Stromal cell of bone marrow (primary cell): Measurements from ENCODE around the gene TECTA.
"Not testable (repeated sequence)": the region's sequence is repeated elsewhere in the genome, so short reads cannot be mapped to it uniquely, and the experiment has no call there.

Experiments
- DNase-seq: peaks from one replicate; pipeline ENCODE4 v3.0.0-alpha.2; 2012; ENCODE audit warnings: low read depth

TECTA gene

DNA sequence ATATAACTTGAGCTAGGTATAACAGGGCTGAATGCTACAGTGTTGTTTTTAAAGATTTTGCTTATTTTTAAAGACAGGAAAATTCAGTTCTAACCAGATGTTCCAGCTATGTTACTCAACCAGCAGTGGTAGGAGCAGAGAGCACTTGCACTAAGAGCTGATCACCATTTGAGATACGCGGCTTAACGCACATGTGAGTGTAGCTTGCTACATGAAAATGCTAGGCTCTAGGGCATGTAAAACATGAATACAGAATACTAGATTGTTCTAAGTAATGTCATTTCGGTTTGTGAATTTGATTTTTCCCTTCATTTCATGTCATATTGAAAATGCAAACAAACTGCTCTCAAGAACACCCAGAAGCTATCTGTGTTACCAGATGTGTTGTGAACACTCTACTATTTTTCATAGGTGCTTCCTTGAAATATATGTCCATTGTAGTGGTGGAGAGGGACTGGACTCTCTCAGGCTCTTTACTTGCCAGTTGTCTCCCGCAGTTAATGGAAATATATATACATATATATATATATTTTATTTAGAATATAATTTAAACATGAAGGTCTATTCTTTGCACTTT, 10.8 kb upstream of the TECTA start:
- DNase-seq: no peak

DNA sequence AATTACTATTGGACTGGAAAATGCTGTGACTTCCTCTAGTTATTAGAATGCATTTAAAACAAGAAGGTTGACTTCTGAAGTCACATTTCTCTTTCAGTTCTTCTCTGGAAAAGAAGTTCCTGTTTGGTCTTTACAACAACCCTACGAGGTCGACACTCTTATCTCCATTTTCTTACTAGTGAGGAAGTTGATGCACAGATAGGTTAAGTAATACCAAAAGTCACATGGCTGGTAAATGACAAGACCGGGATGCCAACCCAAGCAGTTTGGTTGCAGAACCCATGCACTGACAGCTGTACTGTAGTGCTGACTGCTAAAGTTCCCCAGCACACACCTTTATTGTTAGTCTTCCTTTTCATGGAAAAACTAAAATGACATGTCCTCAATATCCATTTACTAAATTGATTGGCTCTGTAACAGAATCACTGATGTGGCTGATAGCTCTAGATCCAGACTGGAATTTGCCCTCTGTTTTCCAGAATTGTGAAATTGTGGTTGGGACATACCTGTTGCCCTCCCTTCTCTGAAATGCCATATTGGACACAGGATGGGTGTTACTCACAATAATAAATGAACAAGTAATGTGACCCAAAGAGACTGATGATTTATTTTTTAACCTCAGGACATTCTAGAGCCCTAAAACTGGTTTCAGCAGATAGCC, 9.4 kb upstream of the TECTA start:
- DNase-seq: no peak

DNA sequence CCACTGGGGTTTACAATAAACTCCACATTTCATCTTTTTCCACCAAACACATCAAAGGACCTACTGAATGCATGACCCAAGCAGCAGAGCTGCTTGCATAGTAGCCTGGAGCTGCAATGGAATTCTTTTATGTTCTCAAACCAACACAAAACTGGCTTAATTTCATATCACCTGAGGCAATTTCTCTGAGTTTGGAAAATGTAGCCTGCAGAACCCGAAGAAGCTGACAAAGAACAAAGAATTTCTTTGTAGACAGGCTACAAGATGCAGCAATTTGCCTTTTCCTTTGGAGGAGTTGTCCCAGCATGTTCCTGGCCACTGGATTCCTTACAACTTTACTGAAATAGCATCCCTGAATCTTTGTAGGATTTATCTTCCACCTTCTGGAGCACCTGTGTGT, 5.5 kb upstream of the TECTA start:
- no peak for DNase-seq

DNA sequence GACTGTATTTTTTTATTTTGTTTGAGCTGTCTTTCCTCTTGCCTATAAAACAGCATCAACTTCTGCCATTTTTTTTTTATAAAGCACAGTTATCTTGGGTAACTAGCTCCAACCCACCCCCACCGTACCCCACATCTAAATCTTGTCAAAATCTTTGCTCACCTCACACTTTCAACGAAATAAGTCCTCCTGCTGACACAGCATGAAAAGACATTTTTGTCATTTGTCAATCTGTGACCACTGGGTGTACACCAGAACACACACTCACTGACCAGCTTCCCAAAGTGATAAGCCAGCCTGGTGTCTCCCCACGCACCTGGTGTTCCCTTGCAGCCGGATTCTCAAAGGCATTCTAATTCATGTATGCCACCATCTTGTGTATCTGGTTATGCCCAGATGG, 1.7 kb upstream of the TECTA start:
- DNase-seq: no peak

DNA sequence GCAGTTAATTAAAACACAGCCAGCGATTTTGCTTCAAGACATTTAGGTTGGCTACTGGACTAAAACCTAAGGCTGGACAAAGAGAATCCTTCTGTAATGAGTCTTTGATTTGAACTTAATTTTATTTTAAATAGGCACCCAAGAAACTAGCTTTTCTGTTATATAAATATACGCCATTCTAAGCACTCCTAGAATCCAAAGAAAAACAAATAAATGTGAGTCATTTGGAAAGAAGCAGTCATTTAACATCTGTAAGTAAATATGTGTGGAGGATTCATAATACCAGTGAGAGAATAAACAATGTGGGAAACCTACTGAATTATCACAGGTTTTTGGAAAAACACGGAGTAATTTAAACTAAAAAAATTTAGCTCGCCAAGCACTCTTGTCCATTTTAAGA, 1.2 kb upstream of the TECTA start:
- DNase-seq: peak; percentile 12

DNA sequence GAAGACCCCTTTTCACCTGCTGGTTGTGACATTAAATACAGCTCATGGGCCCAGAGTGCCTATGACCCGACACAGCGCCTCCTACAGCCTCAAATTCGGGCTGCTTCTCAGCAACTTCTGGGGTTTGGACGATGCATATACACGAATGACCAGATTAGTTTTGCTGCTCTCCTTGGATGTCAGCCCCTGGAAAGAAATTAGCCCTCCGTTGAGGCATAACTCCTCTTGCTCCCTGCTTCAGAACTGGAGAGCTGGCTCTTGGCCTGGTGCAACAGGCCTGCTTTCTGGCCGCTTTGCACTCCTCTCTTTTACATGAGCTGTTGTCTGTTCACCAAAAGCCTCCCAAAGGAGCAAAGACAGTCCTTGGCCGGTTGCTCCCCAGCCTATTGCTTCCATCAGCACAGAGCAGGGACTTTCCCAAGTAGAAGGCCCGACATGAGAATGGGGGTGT, 3.3 kb downstream of the TECTA start:
- no peak for DNase-seq

DNA sequence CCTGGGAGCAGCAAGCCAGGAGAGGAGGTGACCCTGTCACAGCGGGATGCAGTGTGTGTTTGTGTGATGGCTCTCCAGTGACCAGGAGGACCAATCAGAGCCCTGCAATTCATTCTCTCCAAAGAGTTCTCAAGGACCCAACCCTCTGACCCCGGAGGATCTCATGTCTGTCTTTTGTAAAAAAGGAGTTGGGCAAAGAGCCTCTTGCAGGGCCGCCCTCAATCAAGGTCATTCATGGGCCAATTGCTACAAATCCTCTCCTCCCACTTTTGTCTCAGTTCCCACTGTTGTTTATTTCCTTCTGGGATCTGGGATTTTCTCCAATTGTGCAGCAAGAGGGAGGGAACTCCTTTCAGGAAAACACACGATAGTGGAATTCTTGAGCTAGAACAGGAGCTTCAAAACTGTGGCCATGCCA, 4.0 kb downstream of the TECTA start:
- peak; percentile 24 for DNase-seq

DNA sequence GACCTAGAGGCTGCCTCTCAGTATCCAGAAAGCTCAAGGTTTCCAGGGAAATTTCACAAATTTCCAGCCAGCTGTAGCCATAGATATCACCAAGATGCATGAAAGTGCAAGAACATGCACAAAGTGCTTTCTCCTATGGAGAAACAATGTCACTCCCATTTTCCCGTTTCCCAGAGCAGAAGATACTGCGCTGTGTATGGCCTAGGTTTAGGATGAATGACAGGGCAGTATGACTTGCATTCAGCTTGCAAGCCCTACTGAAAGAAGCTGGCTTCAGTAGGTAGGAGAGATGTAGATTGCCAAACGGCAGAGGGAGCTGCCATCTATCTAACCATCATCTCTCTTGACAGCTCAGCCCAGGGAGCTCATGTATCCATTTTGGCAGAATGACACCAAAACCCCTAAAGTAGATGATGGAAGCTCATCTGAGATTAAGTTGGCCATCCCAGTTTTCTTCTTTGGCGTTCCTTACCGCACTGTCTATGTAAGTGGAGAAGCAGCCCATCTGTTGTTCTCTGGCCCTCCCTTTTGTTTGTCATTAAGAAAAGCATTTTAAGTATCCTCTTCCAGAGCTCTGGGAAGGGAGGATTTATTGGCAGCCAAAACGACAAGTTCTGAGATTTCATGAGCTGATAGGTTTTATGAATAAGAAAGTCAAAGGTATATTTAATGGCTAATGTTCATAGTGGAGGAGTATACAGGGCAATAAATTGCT, 4.6 kb downstream of the TECTA start:
- DNase-seq: no peak

DNA sequence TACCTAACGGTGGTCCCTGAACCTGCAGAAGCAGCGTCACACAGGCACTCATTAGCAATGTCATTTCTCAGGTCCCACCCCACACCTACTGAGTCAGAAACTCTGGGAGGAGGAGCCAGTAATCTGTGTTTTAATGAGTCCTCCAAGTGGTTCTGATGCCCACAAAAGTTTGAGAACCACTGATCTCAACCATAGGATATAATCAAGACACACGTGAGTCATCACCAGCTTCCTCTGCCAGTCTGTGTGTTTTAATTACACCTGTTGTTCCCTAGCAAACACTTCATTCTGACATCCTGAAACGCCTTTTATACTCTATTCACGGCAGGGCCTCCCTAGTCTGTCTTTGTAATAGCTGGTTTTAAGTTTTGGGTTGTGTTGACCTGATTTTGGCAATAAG, 5.8 kb downstream of the TECTA start:
- DNase-seq: no peak

DNA sequence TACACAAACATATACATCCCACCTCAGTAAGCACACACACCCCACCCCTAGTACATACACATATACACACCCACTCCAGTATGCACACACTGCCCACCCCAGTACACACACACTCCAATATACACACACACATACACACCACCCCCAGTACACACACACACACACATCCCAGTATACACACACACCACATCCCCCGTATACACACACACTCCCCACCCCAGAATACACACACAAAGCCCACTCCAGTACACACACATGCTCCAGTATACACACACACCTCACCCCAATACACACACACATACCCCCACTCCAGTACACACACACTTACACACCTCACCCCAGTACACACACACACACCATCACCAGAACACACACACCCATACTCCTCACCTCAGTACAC, 7.4 kb downstream of the TECTA start:
- DNase-seq: no peak

DNA sequence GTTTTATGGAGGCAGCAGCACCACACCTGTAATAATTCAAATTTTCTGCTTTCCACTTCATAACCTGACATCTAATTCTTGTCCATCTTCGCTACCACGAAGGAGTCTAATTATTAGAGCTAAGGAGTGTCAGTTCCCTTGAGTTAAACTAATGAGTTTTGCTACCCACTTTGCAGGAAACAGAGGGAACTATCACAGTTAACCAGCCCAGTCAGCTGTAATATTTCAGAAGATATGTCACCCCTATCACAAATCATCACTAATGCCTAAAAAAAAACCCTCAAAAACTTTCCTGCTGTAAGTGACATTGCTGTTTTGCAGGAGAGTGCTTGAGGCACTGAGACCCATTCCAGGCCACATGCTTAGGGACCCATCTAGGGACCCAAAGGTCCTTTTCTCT, 8.4 kb downstream of the TECTA start:
- no peak for DNase-seq

DNA sequence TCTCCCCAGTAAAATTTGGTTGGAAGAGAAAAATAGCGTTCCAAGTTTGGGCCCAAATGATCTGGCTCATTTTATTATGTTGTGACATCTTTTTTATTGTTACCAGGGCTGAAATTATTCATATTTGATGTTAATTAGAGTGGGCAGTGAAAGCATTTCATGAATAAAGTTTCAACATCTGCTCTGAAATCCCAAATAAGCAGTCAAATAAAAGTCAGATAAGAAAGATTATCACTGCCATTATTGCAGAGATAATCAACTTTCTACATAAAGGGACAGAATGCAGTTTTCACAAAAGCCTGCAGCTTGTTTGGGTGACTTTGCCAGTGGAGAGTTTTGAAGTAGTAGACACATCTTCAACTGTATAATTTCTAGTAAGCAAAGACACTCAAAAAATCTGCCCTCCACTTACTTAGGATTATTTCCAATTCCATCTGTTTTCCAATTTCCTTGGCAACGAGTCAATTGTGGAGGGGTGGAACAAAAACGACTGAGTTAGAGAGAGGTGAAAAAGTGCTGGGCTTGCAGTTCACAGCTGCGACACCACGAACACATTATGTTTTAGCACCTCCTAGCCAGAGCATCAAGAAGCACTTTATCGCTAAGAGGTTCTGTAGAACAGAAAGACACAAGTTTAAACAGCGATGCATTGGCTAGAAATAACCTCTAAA, 9.0 kb downstream of the TECTA start:
- no peak for DNase-seq

DNA sequence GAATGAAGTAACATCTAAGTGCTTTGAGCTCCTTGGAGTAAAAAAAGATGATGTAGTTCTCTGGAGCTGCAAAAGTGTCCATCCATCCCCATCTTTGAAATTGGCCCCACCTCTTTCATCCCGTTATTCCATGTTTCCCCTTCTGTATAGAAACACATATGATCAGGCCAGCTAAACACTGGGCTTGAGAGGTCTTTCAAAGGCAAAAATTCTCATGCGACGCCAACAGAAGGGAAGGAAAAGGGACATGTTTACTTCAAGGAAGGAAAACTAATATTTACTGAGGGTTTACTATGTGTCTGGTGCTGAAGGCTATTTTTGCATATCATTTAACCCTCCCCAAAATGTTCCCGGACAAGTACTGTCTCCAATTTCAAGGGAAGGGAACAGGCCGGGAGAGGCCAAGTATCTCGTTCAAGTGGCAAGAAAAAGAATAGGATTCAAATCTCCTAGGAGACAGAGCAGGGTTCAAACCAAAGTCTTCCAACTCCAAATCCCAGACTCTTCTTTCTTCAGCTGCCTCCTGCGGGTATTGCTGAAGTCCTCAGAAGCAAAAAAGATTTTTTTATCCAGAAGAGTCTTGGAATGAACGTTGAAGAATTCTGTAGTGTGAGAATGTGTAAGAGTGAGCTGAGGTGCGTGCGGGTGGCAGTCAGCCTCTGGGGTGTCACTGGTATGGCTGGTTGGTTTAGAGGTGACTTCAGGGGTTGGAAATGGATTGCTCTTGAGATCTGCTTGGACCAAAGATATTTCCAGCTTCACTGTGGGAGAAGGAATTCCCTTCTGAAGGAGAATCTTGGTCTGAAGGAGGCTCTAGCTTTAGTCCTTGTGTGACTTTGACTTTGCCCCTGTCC, 10.1 kb downstream of the TECTA start:
- no peak for DNase-seq

DNA sequence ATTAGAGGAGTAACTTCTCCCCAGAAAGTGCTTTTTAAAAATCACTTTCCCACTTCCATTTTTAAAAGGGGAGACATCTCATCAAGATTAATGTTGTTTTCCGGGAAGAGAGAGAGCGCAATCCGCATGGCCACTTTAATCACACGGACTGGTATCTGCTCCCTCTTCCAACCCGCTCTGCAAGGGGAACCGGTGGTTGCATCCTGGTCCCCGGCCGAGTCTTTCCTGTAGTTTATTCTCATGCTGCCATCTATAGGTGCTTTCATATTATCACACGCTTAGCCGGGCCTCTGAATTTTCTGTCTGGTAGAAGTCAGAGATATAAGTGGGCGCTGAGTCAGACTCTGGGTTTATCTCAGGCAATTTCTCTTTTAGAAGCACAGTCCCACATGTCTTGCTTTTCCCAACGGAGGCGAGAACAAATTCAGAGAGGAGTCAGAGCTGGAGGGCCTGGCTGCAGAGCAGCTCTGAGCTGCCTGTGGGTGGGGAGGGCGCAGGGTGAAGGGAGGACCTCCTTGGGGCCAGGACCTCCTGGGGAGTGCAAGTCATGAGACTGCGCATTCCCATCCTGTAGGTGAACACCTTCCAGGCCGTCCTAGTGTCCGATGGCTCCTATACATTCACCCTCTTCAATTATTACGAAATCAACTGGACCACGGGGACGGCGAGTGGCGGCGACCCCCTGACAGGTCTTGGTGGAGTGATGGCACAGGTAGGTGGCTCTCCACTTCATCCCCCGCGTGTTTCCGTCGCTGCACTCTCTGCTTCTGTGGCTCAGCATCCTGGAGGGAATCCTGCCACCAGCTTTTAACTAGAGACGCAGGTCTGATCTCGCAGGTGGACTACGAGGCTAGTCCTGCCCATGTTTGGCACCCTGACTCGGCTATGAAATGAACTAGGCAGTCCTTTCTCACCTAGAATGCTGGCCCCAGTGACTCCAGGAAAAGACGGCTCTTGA, 11.7 kb downstream of the TECTA start:
- DNase-seq: peak; percentile 65

DNA sequence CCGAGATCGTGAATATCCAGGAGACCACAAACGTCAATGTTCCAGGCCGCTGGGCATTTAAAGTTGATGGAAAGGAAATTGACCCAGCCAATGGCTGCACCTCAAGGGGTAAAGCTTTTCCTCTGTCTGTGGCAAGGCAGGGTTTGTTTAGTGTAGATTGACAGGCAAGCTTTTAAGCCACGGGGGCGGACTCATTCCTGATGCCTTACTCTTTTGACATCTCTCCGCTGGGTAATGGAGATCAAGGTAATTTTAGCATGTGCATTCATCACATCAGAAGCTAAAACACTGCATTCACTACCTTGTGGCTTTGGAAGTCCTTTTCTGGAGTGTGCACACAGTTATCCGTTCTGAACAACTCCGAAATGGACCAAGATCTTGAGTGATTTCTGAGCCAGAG, 12.6 kb downstream of the TECTA start:
- DNase-seq: no peak

DNA sequence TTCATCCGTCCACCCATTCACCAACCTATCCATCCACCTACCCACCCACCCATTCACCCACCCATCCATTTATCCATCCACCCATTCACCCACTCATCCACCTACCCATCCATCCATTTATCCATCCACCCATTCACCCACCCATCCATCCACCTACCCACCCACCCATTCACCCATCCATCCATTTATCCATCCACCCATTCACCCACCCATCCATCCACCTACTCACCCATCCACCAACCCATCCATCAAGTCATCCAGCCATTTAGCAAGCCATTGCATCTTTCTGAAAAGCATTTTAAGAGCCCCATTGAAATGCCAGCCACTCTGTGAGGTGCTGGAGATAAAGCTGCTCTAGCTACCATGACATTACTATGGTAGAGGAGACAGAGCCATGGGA, 14.0 kb downstream of the TECTA start:
- DNase-seq: not testable (repeated sequence)

DNA sequence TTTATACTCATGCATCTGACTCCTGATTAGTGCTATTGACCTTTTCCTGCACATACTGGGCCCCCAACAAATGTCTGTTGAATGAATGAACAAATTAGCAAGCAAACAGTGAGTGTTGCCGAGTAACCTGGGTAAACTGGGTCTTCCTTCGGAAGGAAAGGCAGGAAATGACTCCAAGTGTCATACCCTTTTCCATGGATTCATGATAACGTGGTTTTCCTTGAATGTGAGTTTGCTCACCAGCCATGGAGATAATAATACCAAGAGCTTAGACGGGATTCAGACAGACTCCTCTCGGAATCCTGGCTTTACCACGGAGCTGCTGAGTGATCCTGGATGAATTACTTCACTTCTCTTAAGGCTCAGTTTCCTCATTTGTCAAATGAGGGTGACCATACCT, 16.7 kb downstream of the TECTA start:
- no peak for DNase-seq

DNA sequence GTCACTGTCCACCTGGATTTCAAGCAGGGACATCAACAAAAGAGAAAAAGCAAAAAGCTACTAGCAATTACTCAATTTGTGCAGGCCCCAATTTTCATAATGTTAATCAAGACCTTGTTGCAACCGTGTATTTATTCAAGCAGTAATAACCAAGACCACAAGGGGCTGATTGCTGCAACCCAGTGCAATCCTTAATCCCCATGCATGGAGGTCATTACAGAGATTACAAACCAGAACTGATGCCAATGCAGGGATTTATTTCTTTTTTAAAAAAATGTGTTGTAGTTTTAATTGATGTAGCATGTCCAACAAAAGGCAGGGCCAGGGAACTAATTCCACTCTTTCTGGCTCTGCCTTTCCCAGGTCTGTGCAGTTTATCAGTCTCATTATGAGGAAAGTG, 18.4 kb downstream of the TECTA start:
- no peak for DNase-seq

DNA sequence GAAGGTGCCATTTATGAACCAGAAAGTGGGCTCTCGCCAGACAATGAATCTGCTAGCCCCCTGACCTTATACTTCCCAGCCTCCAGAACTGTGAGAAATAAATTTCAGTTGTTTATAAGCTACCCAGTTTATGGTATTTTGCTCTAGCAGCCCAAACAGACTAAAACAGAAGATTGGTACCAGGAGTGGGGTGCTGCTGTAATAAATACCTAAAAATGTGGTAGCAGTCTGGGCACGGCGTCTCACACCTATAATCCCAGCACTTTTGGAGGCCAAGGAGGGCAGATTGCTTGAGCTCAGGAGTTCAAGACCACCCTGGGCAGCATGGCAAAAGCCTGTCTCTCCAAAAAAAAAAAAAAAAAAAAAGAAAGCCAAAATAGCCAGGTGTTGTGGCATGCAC, 21.3 kb downstream of the TECTA start:
- no peak for DNase-seq

DNA sequence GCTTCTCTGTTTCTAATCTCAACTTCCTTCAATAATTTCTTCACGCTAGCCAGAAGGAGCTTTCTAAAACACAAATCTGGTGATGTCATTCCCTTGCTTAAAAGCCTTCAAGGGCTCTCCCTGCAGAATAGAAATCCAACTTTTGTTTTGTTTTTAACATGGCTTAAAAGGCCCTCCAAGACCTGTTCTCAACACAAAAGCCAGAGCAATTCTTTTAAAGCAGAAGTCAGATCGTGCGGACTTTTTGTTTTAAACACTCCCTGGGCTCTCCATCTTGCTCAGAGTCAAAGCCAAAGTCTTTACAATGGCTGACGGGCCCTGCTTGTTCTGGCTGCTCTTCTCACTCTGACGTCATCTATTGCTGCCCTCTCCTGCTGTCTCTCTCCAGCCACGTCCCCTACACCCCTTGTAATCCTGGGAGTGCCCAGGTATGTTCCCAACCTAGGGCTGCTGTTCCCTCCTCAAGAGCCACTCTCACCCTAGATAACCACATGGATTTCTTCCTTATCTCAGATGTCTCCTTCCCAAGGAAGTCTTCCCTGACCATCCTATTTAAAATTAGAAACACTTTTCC, 22.5 kb downstream of the TECTA start:
- no peak for DNase-seq

DNA sequence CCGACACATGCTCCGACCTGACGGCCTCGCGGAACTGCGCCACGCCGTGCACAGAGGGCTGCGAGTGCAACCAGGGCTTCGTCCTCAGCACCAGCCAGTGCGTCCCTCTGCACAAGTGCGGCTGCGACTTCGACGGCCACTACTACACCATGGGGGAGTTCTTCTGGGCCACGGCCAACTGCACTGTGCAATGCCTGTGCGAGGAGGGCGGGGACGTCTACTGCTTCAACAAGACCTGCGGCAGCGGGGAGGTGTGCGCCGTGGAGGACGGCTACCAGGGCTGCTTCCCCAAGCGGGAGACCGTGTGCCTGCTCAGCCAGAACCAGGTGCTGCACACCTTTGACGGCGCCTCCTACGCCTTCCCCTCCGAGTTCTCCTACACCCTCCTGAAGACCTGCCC, 26.8 kb downstream of the TECTA start:
- DNase-seq: no peak
